Loucy (cell line): ENCODE results near the gene COL5A1.

Experiments
- H2AFZ ChIP-seq: fragments of 200-600 bp; sonication (generic); 2 replicates; pipeline ENCODE4 v1.6.0; 2016; ENCODE audit warnings: antibody characterized with exemption, mild to moderate bottlenecking, low read length, moderate library complexity
- H3F3A ChIP-seq: fragments of 200-600 bp; 2 replicates; pipeline ENCODE4 v1.6.0; 2016; ENCODE audit warnings: antibody characterized with exemption, low read depth, mild to moderate bottlenecking
- H3K27me3 ChIP-seq: fragments of 200-600 bp; sonication (generic); 2 replicates; pipeline ENCODE4 v1.6.1; 2014; ENCODE audit warnings: low read length, mild to moderate bottlenecking; ENCODE audit not compliant: insufficient read depth, poor library complexity, severe bottlenecking
- H3K36me3 ChIP-seq: fragments of 200-600 bp; sonication (generic); 2 replicates; pipeline ENCODE4 v1.6.1; 2016; ENCODE audit warnings: low read length; ENCODE audit not compliant: insufficient read depth
- H3K4me1 ChIP-seq: fragments of 200-600 bp; sonication (generic); 2 replicates; pipeline ENCODE4 v1.5.1; 2014; ENCODE audit warnings: low read length, mild to moderate bottlenecking; ENCODE audit not compliant: insufficient read depth, poor library complexity, severe bottlenecking
- H3K4me2 ChIP-seq: fragments of 200-600 bp; sonication (generic); 2 replicates; pipeline ENCODE4 v1.6.0; 2014; ENCODE audit warnings: antibody characterized with exemption, low read length, low read depth, mild to moderate bottlenecking; ENCODE audit not compliant: poor library complexity, severe bottlenecking
- H3K4me3 ChIP-seq: fragments of 200-600 bp; sonication (generic); 2 replicates; pipeline ENCODE4 v1.5.1; 2014; ENCODE audit warnings: low read length, mild to moderate bottlenecking, mixed read lengths; ENCODE audit not compliant: poor library complexity, severe bottlenecking
- H3K79me2 ChIP-seq: fragments of 200-600 bp; sonication (generic); 2 replicates; pipeline ENCODE4 v1.6.1; 2014; ENCODE audit warnings: low read length; ENCODE audit not compliant: insufficient read depth
- H3K9ac ChIP-seq: fragments of 200-600 bp; sonication (generic); 2 replicates; pipeline ENCODE4 v1.6.0; 2014; ENCODE audit warnings: mild to moderate bottlenecking, low read depth, low read length, moderate library complexity; ENCODE audit not compliant: poor library complexity, severe bottlenecking
- H3K9me2 ChIP-seq: fragments of 200-600 bp; sonication (generic); replicated peaks from 2 replicates; pipeline ENCODE4 v1.6.1; 2016; ENCODE audit warnings: low read depth, low read length, mixed read lengths
- H3K9me3 ChIP-seq: fragments of 200-600 bp; sonication (generic); 2 replicates; pipeline ENCODE4 v1.6.1; 2014; ENCODE audit warnings: mild to moderate bottlenecking, antibody characterized with exemption, low read length, low read depth; ENCODE audit not compliant: insufficient read depth
- H4K20me1 ChIP-seq: fragments of 200-600 bp; sonication (generic); 2 replicates; pipeline ENCODE4 v1.6.0; 2014; ENCODE audit warnings: antibody characterized with exemption, low read length, mild to moderate bottlenecking; ENCODE audit not compliant: insufficient read depth, poor library complexity, severe bottlenecking
- EZH2phosphoT487 ChIP-seq: fragments of 200-600 bp; IDR thresholded peaks from 2 replicates; pipeline ENCODE4 v1.6.1; 2018; ENCODE audit warnings: antibody characterized with exemption, mild to moderate bottlenecking, moderate library complexity, borderline replicate concordance
- TF ChIP-seq, protein P1 (sequence below): fragments of 200-600 bp; sonication (generic); conservative IDR thresholded peaks from 2 replicates; pipeline ENCODE4 v1.5.1; 2014; ENCODE audit warnings: mild to moderate bottlenecking, antibody characterized with exemption, low read length

Gene COL5A1

DNA sequence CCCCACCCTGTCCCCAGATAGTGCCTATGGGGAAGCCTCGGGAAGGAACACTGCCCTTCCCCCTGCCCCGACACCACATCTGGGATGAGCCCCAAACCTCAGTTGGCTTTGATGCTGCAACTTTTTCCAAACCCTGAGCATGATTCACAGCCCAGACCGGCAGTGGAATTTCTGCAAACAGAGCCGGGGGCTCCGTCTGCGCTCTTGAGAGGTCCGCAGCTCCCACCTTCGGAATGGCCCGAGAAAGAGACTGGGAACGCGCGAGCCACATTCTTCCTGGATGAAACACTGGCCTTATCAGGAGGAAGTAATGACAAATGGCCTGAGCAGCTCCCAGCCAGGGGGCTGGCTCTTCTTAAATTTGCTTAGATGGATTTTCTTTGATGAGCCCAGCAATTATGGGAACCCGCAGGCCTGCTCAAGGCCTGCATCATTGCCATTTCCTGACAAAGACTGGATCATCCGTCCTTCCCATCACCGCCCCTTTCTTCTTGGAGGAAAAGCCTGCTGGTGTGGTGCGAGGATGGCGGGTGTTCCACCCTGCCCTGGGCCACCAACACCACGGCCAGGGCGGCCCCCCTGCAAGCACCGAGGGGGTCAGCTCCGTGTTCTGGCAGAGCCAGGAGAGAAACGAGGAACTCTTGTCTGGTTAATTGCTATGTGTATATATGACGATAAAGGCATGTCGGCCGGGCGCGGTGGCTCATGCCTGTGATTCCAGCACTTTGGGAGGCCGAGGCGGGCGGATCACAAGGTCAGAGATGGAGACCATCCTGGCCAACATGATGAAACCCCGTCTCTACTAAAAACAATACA, 38.8 kb upstream of the COL5A1 start:
- TF ChIP-seq EZH2phosphoT487, result no peak
- TF ChIP-seq, protein P1, sequence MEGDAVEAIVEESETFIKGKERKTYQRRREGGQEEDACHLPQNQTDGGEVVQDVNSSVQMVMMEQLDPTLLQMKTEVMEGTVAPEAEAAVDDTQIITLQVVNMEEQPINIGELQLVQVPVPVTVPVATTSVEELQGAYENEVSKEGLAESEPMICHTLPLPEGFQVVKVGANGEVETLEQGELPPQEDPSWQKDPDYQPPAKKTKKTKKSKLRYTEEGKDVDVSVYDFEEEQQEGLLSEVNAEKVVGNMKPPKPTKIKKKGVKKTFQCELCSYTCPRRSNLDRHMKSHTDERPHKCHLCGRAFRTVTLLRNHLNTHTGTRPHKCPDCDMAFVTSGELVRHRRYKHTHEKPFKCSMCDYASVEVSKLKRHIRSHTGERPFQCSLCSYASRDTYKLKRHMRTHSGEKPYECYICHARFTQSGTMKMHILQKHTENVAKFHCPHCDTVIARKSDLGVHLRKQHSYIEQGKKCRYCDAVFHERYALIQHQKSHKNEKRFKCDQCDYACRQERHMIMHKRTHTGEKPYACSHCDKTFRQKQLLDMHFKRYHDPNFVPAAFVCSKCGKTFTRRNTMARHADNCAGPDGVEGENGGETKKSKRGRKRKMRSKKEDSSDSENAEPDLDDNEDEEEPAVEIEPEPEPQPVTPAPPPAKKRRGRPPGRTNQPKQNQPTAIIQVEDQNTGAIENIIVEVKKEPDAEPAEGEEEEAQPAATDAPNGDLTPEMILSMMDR, result no peak
- H3F3A ChIP-seq, result no peaks in the 10 kb centered on the region
- H3K4me3 ChIP-seq, result no peak overlapping the region
- H3K79me2 ChIP-seq, result no peaks in the 10 kb centered on the region
- no peaks in the 10 kb centered on the region for H3K36me3 ChIP-seq
- H3K4me2 ChIP-seq, result no peak overlapping the region
- H3K9me2 ChIP-seq, result no peaks in the 10 kb centered on the region
- no peaks in the 10 kb centered on the region for H3K9me3 ChIP-seq
- H4K20me1 ChIP-seq, result no peaks in the 10 kb centered on the region
- no peak overlapping the region for H3K9ac ChIP-seq
- no peak overlapping the region for H2AFZ ChIP-seq
- H3K27me3 ChIP-seq, result peaks cover 10% of the 10 kb centered on the region
- no peaks in the 10 kb centered on the region for H3K4me1 ChIP-seq

DNA sequence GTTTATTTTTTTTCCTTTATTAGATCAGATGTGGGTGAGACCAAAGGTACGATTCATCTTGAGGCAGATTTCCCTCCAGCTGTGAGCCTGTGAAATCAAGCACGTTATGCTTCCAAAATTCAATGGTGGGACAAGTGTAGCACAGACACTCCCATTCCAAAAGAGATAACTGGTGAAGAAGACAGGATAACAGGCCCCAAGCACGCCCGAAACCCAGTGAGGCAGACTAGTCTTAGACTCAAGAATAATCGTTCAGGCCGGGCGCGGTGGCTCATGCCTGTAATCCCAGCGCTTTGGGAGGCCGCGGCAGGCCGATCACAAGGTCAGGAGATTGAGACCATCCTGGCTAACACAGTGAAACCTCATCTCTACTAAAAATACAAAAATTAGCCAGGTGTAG, 36.8 kb upstream of the COL5A1 start:
- H3K9me3 ChIP-seq, result no peaks in the 10 kb centered on the region
- no peaks in the 10 kb centered on the region for H3F3A ChIP-seq
- no peak overlapping the region for H3K4me2 ChIP-seq
- no peak overlapping the region for H2AFZ ChIP-seq
- no peaks in the 10 kb centered on the region for H3K36me3 ChIP-seq
- H3K4me1 ChIP-seq, result no peaks in the 10 kb centered on the region
- no peak overlapping the region for H3K9ac ChIP-seq
- no peaks in the 10 kb centered on the region for H3K79me2 ChIP-seq
- H4K20me1 ChIP-seq, result no peaks in the 10 kb centered on the region
- H3K9me2 ChIP-seq, result no peaks in the 10 kb centered on the region
- no peak overlapping the region for H3K4me3 ChIP-seq
- TF ChIP-seq, protein P1, result no peak
- no peak for TF ChIP-seq EZH2phosphoT487
- peaks cover 1% of the 10 kb centered on the region for H3K27me3 ChIP-seq

DNA sequence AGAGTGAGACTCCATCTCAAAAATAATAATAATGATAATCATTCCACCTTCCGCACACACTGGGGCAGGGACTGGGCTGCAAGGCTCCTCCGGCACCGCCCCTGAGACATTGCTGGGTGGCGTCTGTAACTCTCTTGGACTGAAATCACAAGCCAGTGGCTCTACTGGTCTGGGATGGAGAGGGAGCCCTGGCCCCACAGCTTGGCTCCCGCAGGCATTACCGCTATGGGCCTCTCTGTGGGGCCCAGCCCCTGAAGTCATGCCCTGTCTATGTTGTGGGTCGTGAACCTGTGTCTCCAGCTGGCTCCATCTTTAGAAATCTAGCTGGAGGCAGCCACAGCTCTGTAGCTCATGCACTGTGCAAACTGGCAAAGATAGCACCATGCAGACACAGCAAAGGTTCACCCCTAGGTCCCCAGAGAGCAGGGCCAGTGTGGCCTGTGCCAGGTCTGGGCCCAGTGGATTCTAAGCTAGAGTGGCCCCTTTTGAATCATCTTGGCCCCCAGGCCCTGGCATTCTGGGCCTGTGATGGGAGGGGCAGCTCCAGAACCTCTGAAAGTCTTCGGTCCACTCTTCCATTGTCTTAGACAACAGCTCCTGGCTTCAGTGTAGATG, 36.1 kb upstream of the COL5A1 start:
- Histone ChIP-seq H3K36me3 (no peaks in the 10 kb centered on the region), H3K9me2 (no peaks in the 10 kb centered on the region), H3K4me2 (no peak overlapping the region), H3K79me2 (no peaks in the 10 kb centered on the region), H3F3A (no peaks in the 10 kb centered on the region), H3K27me3 (no peaks in the 10 kb centered on the region), H2AFZ (no peak overlapping the region), H4K20me1 (no peaks in the 10 kb centered on the region), H3K4me3 (no peak overlapping the region), H3K9me3 (no peaks in the 10 kb centered on the region), H3K9ac (no peak overlapping the region), H3K4me1 (no peaks in the 10 kb centered on the region)
- TF ChIP-seq, protein P1, result no peak
- TF ChIP-seq EZH2phosphoT487, result no peak
